HEK293T (cell line): ENCODE results near the gene PSMG1.
"Not testable (repeated sequence)": the region's sequence is repeated elsewhere in the genome, so short reads cannot be mapped to it uniquely, and the experiment has no call there.

Experiments used
- CTCF ChIA-PET: fragments of 350-600 bp; formaldehyde crosslinking; extraction: SDS; loops from one replicate; lab custom pipeline; 2021; ENCODE audit warnings: antibody characterized with exemption, inconsistent platforms; lab: Yijun Ruan, JAX
- POLR2A ChIA-PET: fragments of 350-600 bp; formaldehyde crosslinking; extraction: SDS; loops from one replicate; lab custom pipeline; 2020; ENCODE audit warnings: antibody characterized with exemption, inconsistent platforms; lab: Yijun Ruan, JAX
- DNase-seq: peaks from one replicate; pipeline ENCODE4 v3.0.0; 2012; ENCODE audit warnings: mixed read lengths; ENCODE audit errors: extremely low spot score
- ARNT ChIP-seq: fragments of 450-650 bp; IDR thresholded peaks from 2 replicates; pipeline ENCODE4 v1.6.1; 2017; ENCODE audit warnings: mild to moderate bottlenecking
- BHLHE40 ChIP-seq: fragments of 450-650 bp; IDR thresholded peaks from 2 replicates; pipeline ENCODE4 v1.6.1; 2016; ENCODE audit warnings: mild to moderate bottlenecking, moderate library complexity, borderline replicate concordance
- CTBP1 ChIP-seq: fragments of 450-650 bp; IDR thresholded peaks from 2 replicates; pipeline ENCODE4 v1.6.1; 2016; ENCODE audit warnings: borderline replicate concordance
- ELF4 ChIP-seq: fragments of 450-650 bp; IDR thresholded peaks from 2 replicates; pipeline ENCODE4 v1.6.1; 2017; ENCODE audit warnings: antibody characterized with exemption
- FOXA1 ChIP-seq: fragments of 450-650 bp; IDR thresholded peaks from 2 replicates; pipeline ENCODE4 v1.6.1; 2016; ENCODE audit warnings: mild to moderate bottlenecking
- FOXK2 ChIP-seq: fragments of 450-650 bp; IDR thresholded peaks from 2 replicates; pipeline ENCODE4 v1.6.1; 2016; ENCODE audit warnings: mild to moderate bottlenecking
- FOXM1 ChIP-seq: fragments of 450-650 bp; IDR thresholded peaks from 2 replicates; pipeline ENCODE4 v1.6.1; 2017; ENCODE audit warnings: mild to moderate bottlenecking, borderline replicate concordance
- HDGF ChIP-seq: fragments of 450-650 bp; IDR thresholded peaks from 2 replicates; pipeline ENCODE4 v1.6.1; 2017; ENCODE audit warnings: antibody characterized with exemption, borderline replicate concordance
- L3MBTL2 ChIP-seq: fragments of 450-650 bp; conservative IDR thresholded peaks from 2 replicates; pipeline ENCODE4 v1.6.1; 2016; ENCODE audit warnings: mild to moderate bottlenecking
- LEF1 ChIP-seq: fragments of 450-650 bp; IDR thresholded peaks from 2 replicates; pipeline ENCODE4 v1.6.1; 2017; ENCODE audit warnings: mild to moderate bottlenecking, borderline replicate concordance
- NFRKB ChIP-seq: fragments of 450-650 bp; IDR thresholded peaks from 2 replicates; pipeline ENCODE4 v1.6.1; 2016; ENCODE audit warnings: mild to moderate bottlenecking, moderate library complexity
- PKNOX1 ChIP-seq: fragments of 450-650 bp; IDR thresholded peaks from 2 replicates; pipeline ENCODE4 v1.6.1; 2016
- SP1 ChIP-seq: fragments of 450-650 bp; IDR thresholded peaks from 2 replicates; pipeline ENCODE4 v1.6.1; 2017
- SUZ12 ChIP-seq: fragments of 450-650 bp; IDR thresholded peaks from 2 replicates; pipeline ENCODE4 v1.6.1; 2016; ENCODE audit warnings: mild to moderate bottlenecking
- TARDBP ChIP-seq: fragments of 450-650 bp; IDR thresholded peaks from 2 replicates; pipeline ENCODE4 v1.6.1; 2016
- ZNF384 ChIP-seq: fragments of 450-650 bp; IDR thresholded peaks from 2 replicates; pipeline ENCODE4 v1.6.1; 2016

The PSMG1 gene

GRCh38 chr21:39221282-39221996 lies 38.2 kb upstream of the PSMG1 start:
- TF ChIP-seq SP1: no peak
- no peak for TF ChIP-seq ARNT
- no peak for TF ChIP-seq ELF4
- TF ChIP-seq L3MBTL2: no peak
- no peak for TF ChIP-seq TARDBP
- no peak for TF ChIP-seq NFRKB
- TF ChIP-seq PKNOX1: no peak
- ChIA-PET CTCF (interaction anchor here (0.7 kb wide), 1 partner anchor 35 kb away, joined by 3 read pairs; no protein-coding TSS in a partner anchor), POLR2A (no interaction called here)
- no peak for DNase-seq

- CTCF ChIA-PET: interaction anchor here (0.7 kb wide), 1 partner anchor 35 kb away, joined by 3 read pairs; no protein-coding TSS in a partner anchor
- DNase-seq, POLR2A ChIA-PET: not testable (repeated sequence)
These were observed 37.6 kb upstream of the PSMG1 start for GRCh38 chr21:39220875-39221274.

- TF ChIP-seq ELF4: no peak
- CTCF ChIA-PET: no interaction called here
- POLR2A ChIA-PET: no interaction called here
- no peak for DNase-seq
These were observed 36.9 kb upstream of the PSMG1 start for GRCh38 chr21:39220150-39220549.

- ChIA-PET POLR2A (no interaction called here), CTCF (no interaction called here)
- TF ChIP-seq CTBP1 (no peak), L3MBTL2 (no peak), SP1 (no peak), BHLHE40 (no peak), SUZ12 (no peak), NFRKB (no peak), ELF4 (no peak), PKNOX1 (no peak), HDGF (no peak), FOXK2 (no peak), TARDBP (no peak), ARNT (no peak), FOXA1 (no peak), FOXM1 (no peak), ZNF384 (no peak), LEF1 (no peak)
- DNase-seq: no peak
These were observed 34.8 kb upstream of the PSMG1 start for GRCh38 chr21:39218082-39218409.

- ChIA-PET POLR2A (no interaction called here), CTCF (no interaction called here)
- DNase-seq: no peak
- TF ChIP-seq HDGF: no peak
These were observed 34.3 kb upstream of the PSMG1 start for GRCh38 chr21:39217356-39218081.

GRCh38 chr21:39216290-39216689 lies 33.0 kb upstream of the PSMG1 start:
- no peak for DNase-seq
- ChIA-PET POLR2A (no interaction called here), CTCF (no interaction called here)
- no peak for TF ChIP-seq ELF4
- no peak for TF ChIP-seq PKNOX1
- no peak for TF ChIP-seq FOXK2
- no peak for TF ChIP-seq TARDBP
- TF ChIP-seq BHLHE40: no peak
- TF ChIP-seq SUZ12: no peak
- no peak for TF ChIP-seq FOXA1
- TF ChIP-seq NFRKB: no peak
- TF ChIP-seq FOXM1: no peak
- TF ChIP-seq ARNT: no peak
- TF ChIP-seq CTBP1: no peak
- TF ChIP-seq LEF1: no peak
- no peak for TF ChIP-seq SP1
- no peak for TF ChIP-seq ZNF384
- TF ChIP-seq L3MBTL2: no peak

DNA sequence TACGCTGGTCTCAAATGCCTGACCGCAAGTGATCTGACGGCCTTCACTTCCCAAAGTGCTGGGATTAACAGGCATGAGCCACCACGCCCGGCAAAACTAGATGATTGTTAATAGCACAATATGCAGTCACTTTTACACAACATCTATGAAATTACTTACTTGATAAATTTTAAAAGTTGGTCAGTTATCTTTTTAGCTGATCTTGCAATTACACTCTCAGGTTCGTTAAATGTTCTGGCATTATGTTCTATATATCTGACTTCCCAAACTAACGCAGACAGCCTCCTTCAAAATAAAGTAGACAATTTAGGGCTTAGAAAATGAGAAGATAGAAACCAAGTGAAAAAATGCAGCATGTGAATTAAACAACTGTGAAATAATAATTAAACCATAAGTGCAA lies 31.8 kb upstream of the PSMG1 start:
- ChIA-PET CTCF (no interaction called here), POLR2A (no interaction called here)
- TF ChIP-seq ELF4 (no peak), SP1 (no peak), LEF1 (no peak), L3MBTL2 (no peak), FOXM1 (no peak), ZNF384 (no peak), HDGF (no peak), TARDBP (no peak), ARNT (no peak), NFRKB (no peak), FOXK2 (no peak), PKNOX1 (no peak), CTBP1 (no peak)
- DNase-seq: no peak
